ACC112 (cell line): ENCODE data around the gene HOXC10.

Source experiments
- H2AFZ ChIP-seq: fragments of 200-600 bp; sonication (generic); one replicate; pipeline ENCODE4 v1.6.0; 2017; ENCODE audit warnings: antibody characterized with exemption, low read length; ENCODE audit not compliant: unreplicated experiment
- H3K27ac ChIP-seq: fragments of 200-600 bp; sonication (generic); 2 replicates; pipeline ENCODE4 v1.5.1; 2014; ENCODE audit warnings: low read depth, mild to moderate bottlenecking, antibody characterized with exemption, low read length, moderate library complexity
- H3K27me3 ChIP-seq: fragments of 200-600 bp; sonication (generic); 2 replicates; pipeline ENCODE4 v1.6.1; 2014; ENCODE audit warnings: mild to moderate bottlenecking, antibody characterized with exemption, low read length, moderate library complexity, mixed read lengths; ENCODE audit not compliant: insufficient read depth
- H3K36me3 ChIP-seq: fragments of 200-600 bp; sonication (generic); 2 replicates; pipeline ENCODE4 v1.6.1; 2016; ENCODE audit warnings: mild to moderate bottlenecking, antibody characterized with exemption, low read length, moderate library complexity, mixed read lengths; ENCODE audit not compliant: insufficient read depth
- H3K4me1 ChIP-seq: fragments of 200-600 bp; sonication (generic); one replicate; pipeline ENCODE4 v1.6.1; 2016; ENCODE audit warnings: low read length, mixed read lengths; ENCODE audit not compliant: insufficient read depth, unreplicated experiment, control insufficient read depth
- H3K4me3 ChIP-seq: fragments of 200-600 bp; sonication (generic); 2 replicates; pipeline ENCODE4 v1.5.1; 2014; ENCODE audit warnings: mild to moderate bottlenecking, low read depth, low read length
- H3K79me2 ChIP-seq: fragments of 200-600 bp; sonication (generic); one replicate; pipeline ENCODE4 v1.6.0; 2016; ENCODE audit warnings: low read length; ENCODE audit not compliant: control insufficient read depth, unreplicated experiment, insufficient read depth

HOXC10 gene

DNA sequence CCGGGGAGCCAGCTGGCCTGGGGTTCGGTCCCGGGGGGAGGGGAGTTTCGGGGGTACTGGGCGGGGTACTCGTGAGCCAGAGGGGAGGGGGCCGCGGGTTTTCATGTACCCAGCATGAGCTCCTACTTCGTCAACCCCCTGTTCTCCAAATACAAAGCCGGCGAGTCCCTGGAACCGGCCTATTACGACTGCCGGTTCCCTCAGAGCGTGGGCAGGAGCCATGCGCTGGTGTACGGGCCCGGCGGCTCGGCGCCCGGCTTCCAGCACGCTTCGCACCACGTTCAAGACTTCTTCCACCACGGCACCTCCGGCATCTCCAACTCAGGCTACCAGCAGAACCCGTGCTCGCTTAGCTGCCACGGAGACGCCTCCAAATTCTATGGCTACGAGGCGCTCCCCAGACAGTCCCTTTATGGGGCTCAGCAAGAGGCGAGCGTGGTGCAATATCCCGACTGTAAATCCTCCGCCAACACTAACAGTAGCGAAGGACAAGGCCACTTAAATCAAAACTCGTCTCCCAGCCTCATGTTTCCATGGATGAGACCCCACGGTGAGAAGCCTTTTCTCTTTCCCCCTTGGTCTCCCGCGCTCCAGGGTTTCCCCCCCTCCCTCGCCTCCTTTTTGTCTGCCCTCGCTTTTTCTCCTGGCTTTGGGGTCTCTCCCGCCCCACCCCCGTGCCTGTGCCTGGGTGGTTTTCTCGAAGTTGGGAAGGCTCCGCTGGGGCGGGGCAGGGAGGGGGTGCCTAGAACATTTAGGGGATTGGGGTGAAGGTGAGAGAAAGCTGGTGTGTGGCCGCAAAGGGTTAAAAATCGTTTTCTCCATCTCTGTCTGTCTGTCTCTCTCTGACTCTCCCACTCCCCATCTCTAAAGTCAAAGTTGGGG is 24.5 kb downstream of the HOXC10 start:
- H2AFZ ChIP-seq: peak overlapping the region; percentile 93
- peaks cover 46% of the 10 kb centered on the region for H3K4me1 ChIP-seq
- H3K4me3 ChIP-seq: peak overlapping the region; percentile 80
- no peaks in the 10 kb centered on the region for H3K36me3 ChIP-seq
- H3K27ac ChIP-seq: no peak overlapping the region
- H3K27me3 ChIP-seq: peaks cover 3% of the 10 kb centered on the region; the same call in 1 of the 2 replicates
- peaks cover 7% of the 10 kb centered on the region for H3K79me2 ChIP-seq

DNA sequence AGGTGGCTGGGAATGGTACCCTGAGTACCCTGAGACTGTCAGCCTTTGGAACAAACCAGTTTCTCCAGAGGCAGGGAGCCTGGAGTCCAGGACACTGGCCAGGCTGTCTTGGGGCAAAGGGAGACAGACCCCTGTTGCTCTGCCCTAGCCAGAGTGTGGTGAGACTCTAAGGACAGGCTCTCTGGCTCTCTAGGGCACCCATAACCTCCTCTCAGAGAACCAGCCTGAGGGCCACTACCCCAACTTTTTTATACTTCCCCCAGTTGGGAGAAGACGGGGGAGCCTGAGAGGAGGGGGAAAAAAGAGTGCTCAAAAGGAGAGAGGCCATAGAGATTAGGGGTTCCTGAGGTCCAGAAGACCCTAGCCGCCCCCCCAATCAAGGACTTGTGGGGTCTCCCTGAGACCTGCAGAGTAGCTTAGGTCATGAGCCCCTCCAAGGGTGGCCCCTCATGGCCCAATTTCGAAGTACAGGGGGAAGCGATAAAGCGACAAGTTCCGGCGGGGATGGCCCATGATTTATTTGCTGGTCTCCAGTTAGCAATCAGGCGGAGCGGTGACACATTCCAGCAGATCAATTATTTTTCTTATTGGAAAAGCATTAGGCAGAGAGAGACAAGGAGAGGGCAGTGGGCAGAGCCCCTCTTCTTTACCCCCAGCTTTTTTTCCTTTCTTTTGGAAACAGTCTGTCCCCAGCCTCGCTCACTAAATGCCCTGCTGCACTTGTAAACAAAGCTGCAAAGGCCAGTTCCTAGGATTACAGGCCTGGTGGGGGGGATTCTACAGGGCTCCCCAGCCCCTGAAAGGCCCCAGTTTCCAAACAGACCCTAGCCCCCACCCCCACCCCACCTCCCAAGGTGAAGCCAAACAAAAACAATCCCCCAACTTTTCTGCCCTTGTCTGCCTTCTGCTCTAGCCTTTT is 25.4 kb downstream of the HOXC10 start:
- Histone ChIP-seq H3K27ac (no peak overlapping the region), H3K27me3 (peaks cover 2% of the 10 kb centered on the region; the same call in 1 of the 2 replicates), H3K36me3 (no peaks in the 10 kb centered on the region), H3K79me2 (peaks cover 7% of the 10 kb centered on the region), H2AFZ (peak overlapping the region; percentile 93), H3K4me3 (peak overlapping the region; percentile 80), H3K4me1 (peaks cover 48% of the 10 kb centered on the region)

DNA sequence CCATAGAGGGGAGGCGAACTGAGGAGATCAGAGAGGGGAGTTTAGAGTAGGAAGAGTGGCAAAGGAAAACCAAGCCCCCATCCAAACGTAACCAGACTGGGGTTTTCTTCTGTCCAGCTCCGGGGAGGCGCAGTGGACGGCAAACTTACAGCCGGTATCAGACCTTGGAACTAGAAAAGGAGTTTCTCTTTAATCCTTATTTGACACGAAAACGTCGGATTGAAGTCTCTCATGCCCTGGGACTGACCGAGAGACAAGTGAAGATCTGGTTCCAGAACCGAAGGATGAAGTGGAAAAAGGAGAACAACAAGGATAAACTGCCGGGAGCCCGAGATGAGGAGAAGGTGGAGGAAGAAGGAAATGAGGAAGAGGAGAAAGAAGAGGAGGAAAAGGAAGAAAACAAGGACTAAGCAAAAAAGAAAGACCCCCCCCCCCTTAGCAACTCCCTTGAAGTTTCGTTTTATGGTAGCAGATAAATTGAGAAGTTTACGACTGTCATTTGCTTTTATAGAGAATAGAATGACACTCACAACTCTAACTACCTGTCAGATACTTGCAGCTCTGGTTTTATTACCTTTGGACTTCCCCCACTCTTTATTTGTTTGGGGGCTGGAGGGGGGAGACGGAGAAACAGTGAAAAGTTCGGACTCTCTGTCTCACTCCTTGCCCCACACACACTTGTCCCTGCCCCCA is 26.2 kb downstream of the HOXC10 start:
- peak overlapping the region; percentile 80 for H3K4me3 ChIP-seq
- H3K27ac ChIP-seq: no peak overlapping the region
- H3K36me3 ChIP-seq: no peaks in the 10 kb centered on the region
- H3K4me1 ChIP-seq: peaks cover 54% of the 10 kb centered on the region
- no peak overlapping the region for H2AFZ ChIP-seq
- H3K27me3 ChIP-seq: no peaks in the 10 kb centered on the region
- H3K79me2 ChIP-seq: peaks cover 7% of the 10 kb centered on the region

DNA sequence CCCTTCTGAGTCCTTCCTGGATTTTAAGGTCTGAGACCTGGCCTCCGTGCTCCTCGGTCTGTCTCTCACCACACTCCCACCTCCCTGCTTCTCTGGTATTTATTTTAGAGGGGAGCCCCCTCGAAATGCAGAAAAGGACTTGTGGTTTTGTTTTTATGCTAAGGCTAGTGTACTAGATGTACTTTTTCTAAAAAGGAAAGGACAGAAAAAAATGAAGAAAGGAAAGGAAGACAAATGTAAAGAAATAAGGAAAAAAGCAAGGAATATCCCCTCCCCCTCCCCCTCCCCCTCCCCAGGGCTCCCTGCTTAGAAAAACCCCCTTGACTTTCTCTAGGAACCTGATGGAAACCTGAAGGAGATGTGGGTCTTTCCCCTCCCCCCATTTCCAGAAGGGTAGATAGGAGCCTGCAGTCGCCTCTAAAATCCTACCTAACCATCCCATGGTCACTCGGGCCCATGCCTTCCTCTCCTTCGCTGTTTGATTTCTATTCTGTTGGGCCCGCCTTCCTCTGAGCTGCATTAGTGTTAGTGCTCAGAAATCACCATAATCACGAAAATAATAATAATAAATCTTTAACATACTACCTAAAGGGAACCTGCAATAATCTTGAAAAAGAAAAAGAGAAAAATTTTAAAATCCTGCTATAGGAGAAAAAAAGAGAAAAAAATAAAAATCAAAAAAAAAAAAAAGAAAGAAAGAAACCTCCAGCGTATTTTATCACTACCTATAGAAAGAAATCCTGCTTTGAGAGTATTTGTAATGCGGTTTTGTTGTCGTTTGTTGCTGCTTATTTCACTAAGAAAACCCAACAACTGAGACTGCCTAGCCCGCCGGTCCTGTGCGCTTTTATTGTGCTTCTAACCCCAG is 27.0 kb downstream of the HOXC10 start:
- H2AFZ ChIP-seq: no peak overlapping the region
- H3K4me1 ChIP-seq: peaks cover 51% of the 10 kb centered on the region
- H3K4me3 ChIP-seq: peak overlapping the region; percentile 80
- H3K27me3 ChIP-seq: no peaks in the 10 kb centered on the region
- H3K27ac ChIP-seq: no peak overlapping the region
- peaks cover 7% of the 10 kb centered on the region for H3K79me2 ChIP-seq
- H3K36me3 ChIP-seq: no peaks in the 10 kb centered on the region

DNA sequence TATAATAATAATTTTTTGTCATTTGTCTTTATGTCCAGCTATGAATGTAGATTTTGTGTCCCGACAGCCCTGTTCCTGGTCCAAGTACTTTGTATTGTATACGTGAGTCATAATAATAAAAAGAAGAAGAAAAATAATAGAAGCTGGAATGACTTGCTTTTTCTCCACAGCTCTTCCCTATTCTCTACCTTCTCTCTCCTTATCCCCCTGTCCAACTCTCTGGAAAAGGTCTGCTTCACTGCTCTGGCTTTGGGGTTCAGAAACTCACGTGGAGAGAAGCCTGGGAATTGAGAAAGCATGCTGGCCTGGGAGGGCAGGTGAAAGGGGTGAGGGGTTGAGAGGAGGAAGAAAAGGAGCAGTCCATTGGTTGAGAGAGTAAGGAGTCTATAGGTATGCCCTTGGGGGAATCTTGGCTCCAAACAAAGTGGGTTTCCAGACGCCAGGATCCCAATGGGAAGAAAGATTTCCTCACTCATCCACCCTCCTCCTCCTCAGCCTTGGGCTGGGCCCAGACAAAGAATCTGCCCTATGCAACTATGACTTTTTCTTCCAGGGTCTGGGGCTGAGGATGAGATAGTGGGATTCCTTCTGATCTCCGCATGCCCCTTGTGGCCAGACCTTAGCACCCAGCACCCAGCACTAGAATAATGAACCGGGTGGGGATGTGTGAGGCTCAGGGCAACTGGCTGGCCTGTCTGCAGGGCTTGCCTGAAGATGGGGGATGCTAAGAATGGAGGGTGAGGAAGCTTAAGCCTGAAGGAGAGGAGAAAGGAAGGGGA is 27.9 kb downstream of the HOXC10 start:
- Histone ChIP-seq H3K4me3 (no peak overlapping the region), H3K4me1 (peaks cover 44% of the 10 kb centered on the region), H2AFZ (no peak overlapping the region), H3K79me2 (peaks cover 7% of the 10 kb centered on the region), H3K27ac (peak overlapping the region; percentile 51; the same call in 1 of the 2 replicates), H3K36me3 (no peaks in the 10 kb centered on the region), H3K27me3 (no peaks in the 10 kb centered on the region)

DNA sequence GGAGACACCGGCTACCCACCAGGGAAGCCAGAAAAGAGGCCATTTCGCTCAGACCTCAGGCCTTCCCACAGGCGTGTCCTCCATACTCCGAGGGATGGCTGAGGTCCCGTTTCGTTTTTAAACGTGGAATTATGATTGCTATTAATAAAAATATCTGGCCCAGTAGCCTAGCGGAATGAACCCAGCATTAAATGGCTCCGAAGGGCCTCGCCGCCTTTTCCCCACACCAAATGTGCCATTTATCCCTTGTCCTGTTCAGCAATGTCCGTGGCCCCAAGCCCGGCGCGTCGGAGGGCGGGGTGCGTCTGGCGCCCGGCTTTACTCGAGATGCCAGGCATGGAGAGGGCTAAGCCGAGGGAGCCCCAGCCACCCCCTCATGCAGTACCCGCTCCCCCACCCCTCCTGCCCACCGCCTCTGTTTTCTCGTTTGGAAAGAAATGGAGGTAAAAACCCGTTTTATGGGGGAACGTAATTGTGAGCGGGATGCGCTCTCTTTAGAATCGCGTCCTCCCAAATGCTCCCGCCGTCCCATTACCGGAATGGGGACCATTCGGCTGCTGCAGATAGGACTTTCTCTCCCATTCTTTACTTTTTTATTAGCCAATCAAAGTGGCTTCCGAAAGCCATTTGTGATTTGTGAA is 29.6 kb downstream of the HOXC10 start:
- H3K27me3 ChIP-seq: no peaks in the 10 kb centered on the region
- H3K27ac ChIP-seq: no peak overlapping the region
- no peak overlapping the region for H2AFZ ChIP-seq
- H3K36me3 ChIP-seq: no peaks in the 10 kb centered on the region
- peaks cover 45% of the 10 kb centered on the region for H3K4me1 ChIP-seq
- peak overlapping the region; percentile 42 for H3K4me3 ChIP-seq
- H3K79me2 ChIP-seq: peaks cover 6% of the 10 kb centered on the region

DNA sequence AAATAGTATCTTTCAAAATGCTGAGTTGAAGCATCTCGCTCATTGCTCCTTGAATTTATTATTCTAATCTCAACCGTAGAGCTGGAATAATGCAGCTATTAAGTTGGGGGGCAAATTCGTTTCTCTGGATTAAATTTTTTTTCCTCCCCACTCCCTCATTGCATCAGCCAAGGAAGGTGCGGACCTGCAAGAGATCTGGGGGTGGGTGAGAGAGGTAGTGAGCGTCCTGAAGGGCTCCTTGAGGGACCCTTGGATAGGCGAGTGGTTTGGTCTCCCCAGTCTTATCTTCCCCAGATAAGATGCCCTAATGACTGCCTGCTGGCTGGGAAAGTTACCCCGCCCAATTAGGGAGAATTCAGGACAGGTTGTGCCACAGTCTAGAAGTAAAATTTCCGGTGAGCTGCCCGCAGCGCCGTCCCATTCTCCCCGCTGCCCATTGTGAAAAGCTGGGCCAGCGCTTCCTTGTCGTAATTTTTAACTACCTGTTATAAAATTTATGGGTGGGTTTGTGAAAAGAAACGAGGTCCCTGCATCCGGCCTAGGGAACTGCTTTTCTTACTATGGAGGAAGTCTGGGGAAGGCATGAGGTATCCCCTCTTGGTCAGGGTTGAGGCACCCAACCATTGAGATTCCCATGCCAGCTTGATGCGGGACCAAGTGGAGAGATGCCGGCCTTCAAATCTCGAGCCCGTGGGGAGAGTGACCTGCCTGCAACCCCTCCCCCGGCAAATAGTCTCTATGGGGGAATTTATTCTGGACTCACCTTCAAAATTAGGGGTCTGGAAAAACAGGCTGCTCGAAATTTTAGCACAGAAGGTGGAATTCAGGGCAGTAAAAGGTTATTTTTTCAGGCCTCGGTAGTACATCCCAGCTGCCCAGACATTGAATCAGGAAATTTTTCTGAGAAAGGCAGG is 30.3 kb downstream of the HOXC10 start:
- Histone ChIP-seq H2AFZ (no peak overlapping the region), H3K27me3 (no peaks in the 10 kb centered on the region), H3K27ac (no peak overlapping the region), H3K4me3 (peak overlapping the region; percentile 61; the same call in 1 of the 2 replicates), H3K36me3 (no peaks in the 10 kb centered on the region), H3K79me2 (no peaks in the 10 kb centered on the region), H3K4me1 (peaks cover 41% of the 10 kb centered on the region)

DNA sequence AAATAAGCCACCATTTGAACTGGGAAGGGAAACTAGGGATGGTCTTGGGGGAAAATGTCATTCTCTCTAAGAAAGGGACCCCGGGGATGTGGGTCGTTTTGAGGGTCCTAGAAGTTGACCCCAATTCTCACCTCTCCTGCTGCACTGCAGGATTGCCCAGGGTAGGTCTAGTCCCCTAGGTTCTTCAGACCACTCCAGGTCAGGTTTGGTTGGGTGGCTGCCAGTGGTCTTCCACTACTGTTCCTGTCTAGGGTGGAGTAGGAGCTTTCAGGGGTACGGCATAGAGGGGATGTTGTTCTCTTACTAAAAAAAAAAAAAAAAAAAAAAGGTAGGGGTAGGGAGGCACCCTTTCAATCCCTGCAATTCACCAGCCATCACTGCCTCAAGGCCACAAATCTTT is 31.1 kb downstream of the HOXC10 start:
- peak overlapping the region; percentile 61 for H3K4me3 ChIP-seq
- H3K27ac ChIP-seq: no peak overlapping the region
- no peaks in the 10 kb centered on the region for H3K27me3 ChIP-seq
- peak overlapping the region; percentile 69 for H2AFZ ChIP-seq
- no peaks in the 10 kb centered on the region for H3K36me3 ChIP-seq
- no peaks in the 10 kb centered on the region for H3K79me2 ChIP-seq
- H3K4me1 ChIP-seq: peaks cover 35% of the 10 kb centered on the region
